Activated CD8-positive, alpha-beta memory T cell treated with anti-CD3 and anti-CD28 coated beads, Interleukin-2, amount 50 U/mL, for 4 hours (primary cell): Measurements from ENCODE around the gene ASXL3.

ENCODE experiments used
- DNase-seq: peaks from one replicate; pipeline ENCODE4 v3.0.0-alpha.2; 2020

ASXL3 gene

DNA sequence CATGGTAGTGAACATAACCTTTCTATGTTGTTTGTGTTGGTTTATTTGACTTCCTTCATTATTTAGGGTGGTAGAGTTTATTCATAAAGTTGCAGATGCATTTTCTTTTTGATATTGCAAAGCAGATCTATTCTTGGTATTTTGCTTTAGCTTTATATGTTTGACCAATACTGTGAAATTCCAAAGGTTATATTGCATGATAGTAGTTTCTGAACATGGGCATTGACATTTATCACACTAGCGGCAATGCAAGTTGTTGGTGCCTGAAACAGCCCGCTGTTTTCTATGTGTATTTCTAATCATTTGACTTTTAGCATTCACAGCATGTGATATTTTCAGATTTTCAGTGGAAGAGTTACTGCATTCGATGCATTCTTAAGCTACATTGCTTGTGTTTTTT, 87.2 kb downstream of the ASXL3 start:
- DNase-seq = no peak

DNA sequence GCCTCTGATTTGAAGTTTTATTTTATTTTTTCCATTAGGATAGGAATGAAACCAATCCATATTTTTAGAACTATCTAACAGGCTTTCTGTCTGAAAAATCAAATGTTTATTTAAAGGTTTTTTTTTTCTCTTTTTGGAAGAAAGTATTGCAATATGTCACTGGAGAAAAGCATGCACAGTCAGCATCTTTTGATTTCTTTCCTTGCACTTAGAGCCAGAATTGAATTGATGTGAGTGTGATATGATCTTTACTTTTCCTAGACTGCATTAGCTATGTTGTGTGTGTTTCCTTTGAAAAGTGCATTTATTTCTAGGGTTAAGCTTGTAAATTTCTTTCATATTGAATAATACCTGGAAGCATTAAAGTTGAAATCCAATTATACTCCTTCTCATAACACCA, 87.6 kb downstream of the ASXL3 start:
- DNase-seq = no peak

DNA sequence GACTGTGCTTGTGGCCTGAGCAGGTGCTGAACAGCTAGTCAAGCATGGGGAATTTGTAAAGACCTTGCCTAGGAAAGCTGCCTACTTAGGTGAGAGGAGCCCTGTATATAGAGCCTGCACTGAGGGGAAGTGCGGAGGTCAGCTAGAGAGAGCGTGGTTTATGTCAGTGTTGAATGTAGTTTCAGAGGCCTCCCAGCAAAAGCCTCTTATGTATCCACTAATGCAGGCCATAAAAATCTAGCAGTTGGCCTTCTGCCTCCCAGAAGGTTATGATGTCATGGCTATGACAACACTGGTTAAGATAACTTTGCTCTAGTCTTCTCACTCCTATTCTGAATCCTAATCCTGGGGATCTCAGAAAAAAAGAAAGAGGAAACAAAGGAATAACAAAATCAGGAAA, 88.9 kb downstream of the ASXL3 start:
- no peak for DNase-seq

DNA sequence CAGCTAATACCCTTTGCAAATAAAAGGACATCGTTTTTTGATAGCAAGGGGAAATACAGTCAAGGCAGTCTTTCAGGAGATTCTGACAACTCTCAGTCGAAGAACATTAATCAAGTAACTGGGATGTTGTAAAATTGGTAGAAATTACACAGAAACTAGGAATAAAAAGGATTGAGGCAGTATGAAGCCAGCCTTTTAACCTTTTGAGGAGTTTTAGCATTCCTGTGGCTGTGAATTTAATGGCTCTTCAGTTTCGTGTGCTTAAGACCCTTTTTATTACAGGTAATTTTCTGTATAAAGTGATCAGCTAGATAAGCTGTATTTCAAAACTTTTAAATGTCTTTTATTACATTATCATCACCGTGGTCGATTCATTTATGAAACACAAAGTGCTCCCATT, 91.6 kb downstream of the ASXL3 start:
- DNase-seq = no peak

DNA sequence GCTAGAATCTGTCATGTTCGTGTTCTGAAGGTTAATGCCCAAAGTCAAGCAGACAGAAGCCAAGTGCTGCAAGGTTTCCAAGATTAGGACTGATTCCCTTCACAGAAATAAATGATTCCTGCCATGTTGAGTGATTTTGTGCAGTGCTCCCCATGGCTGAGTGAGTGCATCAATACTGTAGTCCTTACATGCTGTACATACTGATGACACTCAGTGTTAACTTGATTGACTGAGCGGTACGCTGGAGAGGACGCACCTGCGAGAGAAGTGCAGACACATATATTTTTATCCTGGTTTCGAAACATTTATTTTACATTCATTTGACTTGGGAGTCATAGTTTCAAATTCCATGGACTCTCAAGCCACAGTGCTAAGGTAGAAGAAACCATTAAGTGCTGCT, 92.0 kb downstream of the ASXL3 start:
- no peak for DNase-seq

DNA sequence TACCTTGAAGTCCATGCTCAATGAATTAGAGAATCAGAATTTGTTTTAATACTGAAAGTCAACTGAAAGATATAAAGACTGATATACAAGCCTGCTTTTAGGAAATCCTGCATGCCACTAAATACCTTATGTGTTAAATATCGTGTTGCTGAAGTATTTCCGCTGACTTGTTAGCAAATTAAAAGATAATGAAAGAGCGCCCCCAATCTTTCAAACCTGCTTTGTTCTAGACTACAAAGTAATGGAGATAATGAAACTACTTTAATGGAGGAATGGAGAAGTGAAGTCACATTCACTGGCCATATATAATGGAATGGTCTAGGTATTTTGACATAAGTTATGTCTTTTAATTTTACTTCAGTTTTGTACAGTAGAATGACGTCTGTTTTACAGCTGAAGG, 95.7 kb downstream of the ASXL3 start:
- DNase-seq = no peak

DNA sequence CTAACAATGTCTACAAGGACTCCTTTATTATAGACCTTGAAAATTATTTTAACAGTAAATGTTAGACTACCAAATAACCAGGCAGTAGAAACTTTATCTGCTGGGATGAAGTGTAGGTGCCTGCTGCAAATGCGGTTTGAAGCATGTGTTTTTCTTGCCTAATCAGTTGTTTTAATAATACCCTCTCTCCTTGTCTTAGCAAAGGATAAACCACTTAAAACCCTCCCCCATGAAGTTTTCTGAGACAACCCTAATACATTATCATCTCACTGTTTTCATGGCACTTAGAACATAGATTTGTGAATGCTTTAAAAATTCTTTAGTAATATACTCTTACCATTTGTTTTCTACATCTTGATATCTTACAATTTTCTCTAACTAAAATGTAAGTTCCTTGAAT, 98.6 kb downstream of the ASXL3 start:
- no peak for DNase-seq

DNA sequence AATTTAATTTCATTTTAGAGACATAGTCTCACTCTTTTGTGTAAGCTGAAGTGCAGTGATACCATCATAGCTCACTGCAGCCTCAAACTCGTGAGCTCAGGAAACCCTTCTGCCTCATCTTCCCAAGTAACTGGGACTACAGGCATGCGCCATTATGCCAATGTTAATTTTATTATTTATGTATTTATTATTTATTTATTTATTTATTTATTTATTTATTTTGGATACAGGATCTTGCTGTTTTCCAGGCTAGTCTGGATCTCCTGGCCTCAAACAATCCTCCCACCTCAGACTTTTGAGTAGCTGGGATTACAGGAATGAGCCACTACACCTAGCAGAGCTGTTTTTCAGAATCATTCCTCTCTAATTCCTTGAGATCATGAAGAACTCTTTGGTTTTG, 99.9 kb downstream of the ASXL3 start:
- DNase-seq = no peak

DNA sequence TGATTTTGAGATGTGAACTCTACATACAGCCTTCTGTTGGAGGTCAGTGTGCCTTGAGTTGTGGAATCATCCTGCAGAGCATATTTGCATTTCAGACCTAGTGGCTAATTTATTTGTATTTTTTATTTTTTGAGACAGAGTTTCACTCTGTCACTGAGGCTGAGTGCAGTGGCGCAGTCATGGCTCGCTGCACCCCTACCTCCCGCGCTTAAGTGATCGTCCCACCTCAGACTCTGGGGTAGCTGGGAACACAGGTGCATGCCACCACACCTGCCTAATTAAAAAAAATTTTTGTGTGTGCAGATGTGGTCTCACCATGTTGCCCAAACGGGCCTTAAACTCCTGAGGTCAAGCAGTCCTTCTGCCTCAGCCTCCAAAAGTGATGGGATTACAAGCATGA, 104.4 kb downstream of the ASXL3 start:
- DNase-seq = no peak

DNA sequence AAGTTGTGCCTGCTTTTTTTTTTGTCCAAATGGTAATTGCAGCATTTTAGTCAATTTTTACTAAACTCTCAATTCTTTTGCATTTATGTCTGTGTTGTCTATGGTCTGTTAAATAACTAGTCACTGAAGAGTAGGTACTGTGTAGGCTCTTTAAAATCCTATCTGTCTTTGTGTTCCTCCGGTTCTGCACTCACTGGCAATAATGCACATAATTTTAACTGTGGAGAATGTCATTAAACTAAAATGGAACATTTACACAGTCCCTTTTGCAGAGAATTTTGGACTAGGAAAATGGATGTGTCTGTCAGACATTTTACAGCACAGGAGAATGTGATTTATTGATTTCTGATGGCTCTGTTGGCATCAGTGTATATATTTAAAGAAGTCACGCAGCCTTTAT, 116.6 kb downstream of the ASXL3 start:
- no peak for DNase-seq

DNA sequence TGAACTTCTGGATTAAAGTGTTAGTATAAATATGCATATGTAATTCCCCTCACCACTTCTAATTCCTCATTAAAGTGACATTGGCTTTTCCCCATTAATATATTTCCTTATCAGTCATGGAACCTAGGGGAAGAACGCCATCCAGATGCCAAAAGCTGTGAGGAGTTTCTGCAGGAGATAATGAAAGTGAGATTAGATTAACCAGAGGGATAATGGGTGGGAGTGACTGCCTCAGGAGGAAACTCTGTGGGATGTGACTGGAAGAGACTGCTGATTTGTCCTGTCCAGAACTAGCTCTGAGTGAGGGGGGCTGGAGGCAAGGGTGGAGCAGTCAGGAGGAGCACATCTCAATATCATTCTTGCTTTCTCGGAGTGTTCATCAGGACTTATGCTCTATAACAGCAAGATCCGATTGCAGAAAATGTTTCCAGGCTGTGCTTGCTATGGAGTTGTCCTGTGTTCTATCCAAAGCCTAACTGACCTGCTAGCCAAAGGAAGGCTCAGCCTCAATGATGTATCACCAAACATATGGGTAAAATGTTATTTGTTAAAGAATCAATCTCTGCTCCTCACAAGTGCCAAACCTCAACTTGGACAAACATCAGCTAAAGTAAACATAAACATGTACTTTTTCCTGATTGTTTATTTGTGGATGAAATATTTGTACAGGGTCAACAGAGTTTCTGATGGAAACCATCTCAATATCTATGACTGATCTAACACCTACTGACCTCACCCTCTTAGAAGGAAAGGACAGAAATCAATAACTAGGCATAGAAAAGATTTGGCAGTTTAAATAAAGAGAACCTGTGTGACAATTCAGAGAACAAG, 118.5 kb downstream of the ASXL3 start:
- DNase-seq = no peak

DNA sequence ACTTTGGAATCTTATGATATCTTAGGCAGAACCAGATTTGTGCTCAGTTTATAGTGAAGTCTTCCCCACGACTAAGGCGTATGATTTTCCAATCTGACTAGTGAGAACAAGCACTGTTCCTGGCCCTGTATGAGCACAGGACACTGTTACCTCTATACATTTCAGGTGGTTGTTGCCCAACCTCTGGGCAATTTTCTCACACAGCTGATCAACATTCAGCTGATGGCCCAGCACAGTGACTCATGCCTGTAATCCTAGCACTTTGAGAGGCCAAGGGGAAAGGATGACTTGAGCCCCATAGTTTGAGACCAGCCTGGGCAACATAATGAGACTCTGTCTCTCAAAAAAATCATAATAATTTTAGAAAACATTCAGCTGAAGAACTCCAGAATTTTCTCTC, 119.5 kb downstream of the ASXL3 start:
- no peak for DNase-seq

DNA sequence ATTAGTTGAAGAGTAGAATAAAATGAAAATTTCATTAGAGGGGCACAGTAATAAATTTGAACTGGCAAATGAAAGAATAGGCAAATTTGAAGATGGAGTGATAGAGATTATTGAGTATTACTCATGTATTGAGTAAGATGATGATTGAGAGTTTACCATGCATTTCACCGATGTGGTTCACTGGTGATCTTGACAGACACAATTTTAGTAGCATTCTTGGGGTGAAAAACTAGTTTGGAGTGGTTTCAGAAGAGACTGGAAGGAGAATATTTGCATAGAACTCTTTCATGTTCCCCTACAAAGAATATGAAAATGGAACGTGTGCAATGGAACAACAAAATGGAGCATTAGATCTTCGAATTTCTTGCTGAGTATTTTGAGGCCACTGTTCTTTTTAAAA, 121.4 kb downstream of the ASXL3 start:
- DNase-seq = no peak

DNA sequence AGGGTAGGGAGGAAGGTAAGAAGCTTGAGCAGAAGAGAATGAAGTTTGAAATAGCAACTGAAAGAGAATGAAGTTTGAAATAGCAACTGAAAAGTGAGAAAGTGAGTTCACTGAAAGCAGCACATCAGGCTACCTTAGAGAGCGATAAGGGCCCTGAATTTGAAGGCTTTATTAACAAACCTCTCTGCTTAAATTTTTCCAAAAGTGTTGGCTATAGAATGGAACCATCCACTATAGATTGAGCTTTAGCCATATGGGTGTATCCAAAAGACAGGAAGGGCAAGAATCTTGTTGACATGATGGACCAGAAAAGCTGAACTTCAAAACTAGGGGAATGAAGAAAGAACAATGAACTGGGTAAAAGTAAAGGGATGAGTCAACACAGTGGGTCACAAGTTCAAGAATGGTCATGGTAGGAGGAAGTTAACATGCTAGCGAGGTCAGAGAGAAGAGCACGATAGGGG, 122.5 kb downstream of the ASXL3 start:
- no peak for DNase-seq

DNA sequence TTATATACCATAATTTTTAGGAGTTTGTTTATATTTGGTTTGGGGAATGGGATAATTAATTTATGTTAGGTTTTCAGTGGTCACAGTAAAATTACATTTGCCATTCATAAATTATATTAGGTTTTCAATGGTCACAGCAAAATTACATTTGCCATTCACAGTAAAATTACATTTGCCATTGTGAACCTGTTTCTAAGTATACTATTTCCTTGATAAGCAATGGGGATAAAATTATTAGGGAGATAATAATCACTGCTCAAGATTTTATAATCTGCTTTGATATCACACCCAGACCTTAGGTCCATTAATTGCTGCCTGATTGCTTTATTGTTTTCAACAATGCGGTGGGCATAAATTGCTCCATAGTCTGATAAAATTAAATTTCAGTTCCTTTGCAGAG, 124.6 kb downstream of the ASXL3 start:
- DNase-seq = no peak

DNA sequence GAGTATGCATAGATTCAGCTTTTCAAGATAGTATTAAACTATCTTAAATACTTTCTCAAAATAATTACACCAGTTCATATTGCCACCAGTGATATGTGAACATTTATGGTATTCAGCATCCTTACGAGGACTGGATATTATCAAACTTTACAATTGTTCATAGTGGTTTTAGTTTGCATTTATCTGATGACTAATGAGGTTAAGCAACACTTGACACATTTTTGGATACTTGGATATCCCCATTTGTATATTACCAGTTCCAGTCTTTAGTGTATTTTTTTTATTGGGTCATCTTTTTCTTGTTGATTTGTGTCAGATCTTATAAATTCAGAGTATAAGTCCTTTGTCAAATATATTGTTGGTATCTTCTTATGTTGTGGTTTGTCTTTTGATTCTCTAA, 128.4 kb downstream of the ASXL3 start:
- no peak for DNase-seq

DNA sequence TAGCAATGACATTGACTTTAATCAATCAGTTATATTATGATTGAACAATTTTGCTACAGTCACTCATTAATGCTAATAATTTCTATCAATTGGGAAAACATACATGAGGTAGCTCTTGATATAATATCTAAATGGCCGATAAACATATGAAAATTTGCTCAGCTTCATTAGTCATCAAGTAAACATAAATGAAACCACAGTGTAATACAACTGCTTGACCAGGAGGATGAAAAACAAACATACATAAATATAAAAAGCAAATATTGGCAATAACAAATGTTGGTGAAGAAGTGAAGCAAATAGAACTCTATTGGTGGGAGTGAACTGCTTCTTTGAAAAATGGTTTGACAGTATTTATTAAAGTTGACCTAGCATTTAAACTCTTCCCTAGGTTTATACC, 130.9 kb downstream of the ASXL3 start:
- DNase-seq = no peak

DNA sequence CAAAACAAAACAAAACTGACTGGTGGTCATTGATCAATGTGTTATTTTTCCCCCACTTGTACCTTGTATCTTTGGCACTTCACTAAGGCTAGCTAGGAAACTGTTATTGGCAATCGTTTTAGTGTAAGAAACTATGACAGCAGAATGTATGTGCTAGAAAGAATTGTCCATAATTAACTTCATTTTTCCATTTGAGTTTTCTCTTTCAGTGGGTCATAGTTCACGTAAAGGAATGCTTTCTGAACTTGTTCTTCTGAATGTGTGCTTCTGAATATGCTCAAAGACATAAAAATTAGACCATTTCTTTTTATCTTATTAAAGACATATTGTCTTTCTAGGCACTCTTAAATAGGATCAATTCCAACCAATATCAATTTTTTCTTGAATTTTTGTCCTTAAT, 132.2 kb downstream of the ASXL3 start:
- DNase-seq = no peak

DNA sequence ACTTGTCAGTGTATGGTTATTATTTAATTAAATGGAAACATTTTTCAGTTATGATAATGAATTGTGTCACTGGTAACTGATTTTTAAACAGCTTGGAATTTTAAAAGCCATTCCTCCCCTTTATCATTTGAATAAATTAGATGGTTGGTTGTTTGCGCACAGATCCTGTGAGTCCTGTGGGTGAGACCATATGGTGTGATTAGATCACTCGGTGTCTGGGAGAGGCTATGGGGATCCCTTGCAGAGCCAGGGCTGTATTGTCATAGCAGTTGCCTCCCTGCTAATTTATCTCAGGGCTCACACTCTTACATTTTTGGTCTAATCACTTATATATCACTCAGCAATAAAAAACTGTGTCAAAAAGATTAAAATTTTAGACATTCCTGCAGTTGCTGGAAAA, 133.5 kb downstream of the ASXL3 start:
- no peak for DNase-seq

DNA sequence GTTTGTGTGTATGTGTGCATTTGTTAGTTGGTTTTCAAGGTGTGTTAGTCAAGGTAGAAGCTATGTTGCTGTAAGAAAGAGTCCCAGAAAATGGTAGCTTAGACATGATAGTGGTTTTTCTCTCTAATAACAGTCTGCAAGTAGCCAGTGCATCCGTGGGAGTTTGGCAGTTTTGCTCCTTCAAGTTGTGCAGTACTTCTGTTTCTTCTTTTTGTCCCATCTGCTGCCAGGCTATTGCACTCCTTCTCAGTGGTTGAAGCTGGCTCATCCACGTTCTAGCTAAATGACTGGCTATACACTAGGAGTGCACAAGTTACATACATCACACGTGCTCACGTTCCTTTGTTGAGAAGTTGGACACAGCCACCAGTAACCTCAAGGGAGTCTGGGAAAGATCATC, 134.7 kb downstream of the ASXL3 start:
- DNase-seq = no peak

DNA sequence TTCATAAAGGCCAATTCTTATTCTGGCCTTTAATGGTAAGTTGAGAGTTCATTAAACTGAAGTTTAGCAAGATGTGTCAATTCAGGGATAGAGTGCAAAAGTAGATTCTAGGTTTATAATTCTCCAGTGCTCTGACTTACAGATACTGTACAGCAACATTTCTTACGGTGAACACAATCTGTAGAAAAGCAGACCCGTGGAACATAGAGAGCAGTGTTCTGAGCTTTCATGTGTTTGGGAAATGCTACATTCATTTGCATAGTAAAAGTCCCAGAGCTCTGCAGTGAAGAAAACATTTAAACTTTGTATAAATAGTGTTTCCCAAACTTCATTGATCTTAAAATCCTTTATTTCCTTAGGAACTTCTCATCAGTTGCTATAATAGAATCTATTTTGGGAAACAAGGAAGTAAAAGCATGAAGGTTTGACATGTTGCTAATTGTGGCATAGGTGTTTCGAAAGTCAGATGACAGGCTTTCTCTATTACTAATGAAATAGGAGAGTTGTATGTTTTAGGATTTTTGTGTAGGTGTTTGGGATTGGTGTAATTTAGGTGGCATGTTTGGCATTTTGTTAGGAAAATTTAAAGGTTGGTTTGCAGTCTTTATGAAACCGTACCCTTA, 138.2 kb downstream of the ASXL3 start:
- DNase-seq = no peak

DNA sequence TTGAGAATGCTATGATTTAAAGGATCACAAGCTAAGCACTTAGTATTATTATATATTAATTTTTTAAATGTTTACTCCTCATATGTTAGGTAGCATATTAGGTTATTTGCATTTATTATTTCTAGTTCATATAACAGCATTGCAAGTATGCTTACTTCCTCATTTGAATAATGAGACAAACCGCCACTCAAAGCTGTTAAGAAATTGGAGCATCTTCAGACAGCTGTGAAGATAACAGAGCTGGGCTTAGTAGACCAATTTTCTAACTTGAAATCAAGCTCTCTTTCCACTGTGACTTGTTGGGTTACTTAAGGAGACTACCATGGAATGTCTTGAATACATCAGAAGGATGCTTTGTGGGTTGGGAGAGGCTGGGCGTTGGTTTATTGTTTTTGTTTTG, 139.3 kb downstream of the ASXL3 start:
- no peak for DNase-seq

DNA sequence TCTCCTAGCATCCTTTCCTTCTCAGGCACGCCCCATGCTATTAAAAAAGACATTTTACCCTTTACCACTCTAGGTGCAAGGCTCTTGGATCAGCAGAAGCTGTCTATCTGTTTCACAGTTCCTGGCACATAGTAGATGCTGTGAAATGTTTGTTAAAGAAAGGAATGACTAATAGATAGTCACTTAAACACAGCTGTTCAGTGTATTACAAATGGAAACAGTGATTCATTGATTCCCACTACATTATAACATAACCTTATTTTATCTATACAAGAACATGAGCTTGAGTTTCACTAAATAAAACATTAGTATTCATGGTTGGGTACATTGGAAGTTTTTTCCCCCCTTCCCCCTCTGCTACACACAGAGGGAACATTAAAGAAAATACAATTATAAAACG, 142.1 kb downstream of the ASXL3 start:
- no peak for DNase-seq

DNA sequence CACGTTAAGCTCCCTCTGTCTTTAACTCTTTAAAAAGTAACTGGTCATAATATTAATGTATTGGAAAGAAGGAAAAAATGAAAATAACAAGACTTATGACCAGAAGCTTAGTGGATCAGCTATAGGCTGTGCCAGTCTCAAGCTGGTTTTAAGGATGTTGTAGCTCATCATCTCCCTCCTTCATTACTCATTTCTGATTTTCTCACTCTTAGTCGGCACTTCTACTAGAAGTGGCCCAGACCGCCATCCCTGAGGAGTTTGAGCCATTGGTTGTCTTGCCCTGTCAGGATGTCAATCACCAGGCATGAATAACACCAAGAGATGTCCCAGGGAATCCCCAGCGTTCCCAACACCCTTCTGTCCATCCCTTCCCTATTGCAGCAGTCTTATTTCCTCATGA, 151.5 kb downstream of the ASXL3 start:
- DNase-seq = no peak

DNA sequence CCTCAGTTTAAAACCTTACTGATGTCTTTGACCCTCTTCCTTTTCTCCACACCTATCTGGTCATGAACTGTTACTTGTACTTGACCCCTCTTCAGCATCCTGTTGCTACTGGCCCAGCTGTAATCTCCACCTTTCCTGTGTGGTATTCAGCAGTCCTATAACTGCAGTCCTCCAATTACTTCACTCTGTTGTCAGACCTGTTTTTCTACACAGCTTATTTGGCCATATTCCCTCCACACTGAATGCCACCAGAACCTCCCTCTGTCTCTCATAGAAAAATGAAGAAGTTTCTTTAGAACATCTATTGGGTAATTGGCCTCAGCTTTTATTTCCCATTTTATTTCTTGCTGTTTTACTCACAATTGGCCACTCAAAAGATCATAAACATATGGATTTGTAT, 155.4 kb downstream of the ASXL3 start:
- no peak for DNase-seq
